ENCODE measurements around the gene CHN1.

Gene CHN1

GRCh38 chr2:174967691-174968260 is 37.4 kb downstream of the CHN1 start:
- ChIA-PET POLR2A (no interaction called here), CTCF (no interaction called here)
- TF ChIP-seq SUZ12 (IDR thresholded peaks at IDR 0.05), result no peak
- DNase-seq (ENCODE audit: extremely low spot score), result no peak

- TF ChIP-seq FOXK2 (IDR thresholded peaks at IDR 0.05), result no peak
- no peak for TF ChIP-seq SP1 (IDR thresholded peaks at IDR 0.05)
- TF ChIP-seq ARNT (IDR thresholded peaks at IDR 0.05), result no peak
- TF ChIP-seq TARDBP (IDR thresholded peaks at IDR 0.05), result no peak
- no peak for TF ChIP-seq NFRKB (IDR thresholded peaks at IDR 0.05)
- TF ChIP-seq LEF1 (IDR thresholded peaks at IDR 0.05; ENCODE audit: borderline replicate concordance), result no peak
- TF ChIP-seq ELF4 (IDR thresholded peaks at IDR 0.05), result no peak
- TF ChIP-seq CTBP1 (IDR thresholded peaks at IDR 0.05; ENCODE audit: borderline replicate concordance), result no peak
- no peak for TF ChIP-seq HDGF (IDR thresholded peaks at IDR 0.05; ENCODE audit: borderline replicate concordance)
- TF ChIP-seq BHLHE40 (IDR thresholded peaks at IDR 0.05; ENCODE audit: borderline replicate concordance), result no peak
- no peak for TF ChIP-seq SUZ12 (IDR thresholded peaks at IDR 0.05)
- no peak for TF ChIP-seq PKNOX1 (IDR thresholded peaks at IDR 0.05)
- no peak for TF ChIP-seq FOXM1 (IDR thresholded peaks at IDR 0.05; ENCODE audit: borderline replicate concordance)
- no peak for TF ChIP-seq FOXA1 (IDR thresholded peaks at IDR 0.05)
- no peak for TF ChIP-seq L3MBTL2 (conservative IDR thresholded peaks at IDR 0.05)
- TF ChIP-seq ZNF384 (IDR thresholded peaks at IDR 0.05), result no peak
- POLR2A ChIA-PET, result no interaction called here
- DNase-seq (ENCODE audit: extremely low spot score), result no peak
- CTCF ChIA-PET, result no interaction called here
Observed at GRCh38 chr2:174967086-174967485, 38.1 kb downstream of the CHN1 start.

- CTCF ChIA-PET, result no interaction called here
- TF ChIP-seq ZNF384 (IDR thresholded peaks at IDR 0.05), result no peak
- no peak for TF ChIP-seq FOXM1 (IDR thresholded peaks at IDR 0.05; ENCODE audit: borderline replicate concordance)
- no peak for TF ChIP-seq PKNOX1 (IDR thresholded peaks at IDR 0.05)
- no peak for TF ChIP-seq BHLHE40 (IDR thresholded peaks at IDR 0.05; ENCODE audit: borderline replicate concordance)
- no peak for TF ChIP-seq TARDBP (IDR thresholded peaks at IDR 0.05)
- TF ChIP-seq FOXK2 (IDR thresholded peaks at IDR 0.05), result no peak
- TF ChIP-seq FOXA1 (IDR thresholded peaks at IDR 0.05), result no peak
- TF ChIP-seq ARNT (IDR thresholded peaks at IDR 0.05), result no peak
- no peak for TF ChIP-seq L3MBTL2 (conservative IDR thresholded peaks at IDR 0.05)
- no peak for TF ChIP-seq ELF4 (IDR thresholded peaks at IDR 0.05)
- TF ChIP-seq CTBP1 (IDR thresholded peaks at IDR 0.05; ENCODE audit: borderline replicate concordance), result no peak
- POLR2A ChIA-PET, result no interaction called here
- no peak for DNase-seq (ENCODE audit: extremely low spot score)
Observed at GRCh38 chr2:174965992-174966744, 39.0 kb downstream of the CHN1 start.

- DNase-seq (ENCODE audit: extremely low spot score), result no peak
- no peak for TF ChIP-seq LEF1 (IDR thresholded peaks at IDR 0.05; ENCODE audit: borderline replicate concordance)
- no peak for TF ChIP-seq SUZ12 (IDR thresholded peaks at IDR 0.05)
- no peak for TF ChIP-seq HDGF (IDR thresholded peaks at IDR 0.05; ENCODE audit: borderline replicate concordance)
- TF ChIP-seq ELF4 (IDR thresholded peaks at IDR 0.05), result no peak
- TF ChIP-seq ARNT (IDR thresholded peaks at IDR 0.05), result no peak
- TF ChIP-seq FOXM1 (IDR thresholded peaks at IDR 0.05; ENCODE audit: borderline replicate concordance), result no peak
- TF ChIP-seq CTBP1 (IDR thresholded peaks at IDR 0.05; ENCODE audit: borderline replicate concordance), result no peak
- TF ChIP-seq TARDBP (IDR thresholded peaks at IDR 0.05), result no peak
- no peak for TF ChIP-seq FOXK2 (IDR thresholded peaks at IDR 0.05)
- no peak for TF ChIP-seq SP1 (IDR thresholded peaks at IDR 0.05)
- TF ChIP-seq PKNOX1 (IDR thresholded peaks at IDR 0.05), result no peak
- no peak for TF ChIP-seq ZNF384 (IDR thresholded peaks at IDR 0.05)
- TF ChIP-seq L3MBTL2 (conservative IDR thresholded peaks at IDR 0.05), result no peak
- no peak for TF ChIP-seq NFRKB (IDR thresholded peaks at IDR 0.05)
- TF ChIP-seq FOXA1 (IDR thresholded peaks at IDR 0.05), result no peak
- TF ChIP-seq BHLHE40 (IDR thresholded peaks at IDR 0.05; ENCODE audit: borderline replicate concordance), result no peak
- ChIA-PET CTCF (no interaction called here), POLR2A (no interaction called here)
Observed at GRCh38 chr2:174965551-174965950, 39.6 kb downstream of the CHN1 start.

- no peak for DNase-seq (ENCODE audit: extremely low spot score)
- TF ChIP-seq FOXA1 (IDR thresholded peaks at IDR 0.05) (no peak), FOXM1 (IDR thresholded peaks at IDR 0.05; ENCODE audit: borderline replicate concordance) (no peak), SP1 (IDR thresholded peaks at IDR 0.05) (no peak), SUZ12 (IDR thresholded peaks at IDR 0.05) (no peak), NFRKB (IDR thresholded peaks at IDR 0.05) (no peak), PKNOX1 (IDR thresholded peaks at IDR 0.05) (no peak), TARDBP (IDR thresholded peaks at IDR 0.05) (no peak), L3MBTL2 (conservative IDR thresholded peaks at IDR 0.05) (no peak)
- ChIA-PET POLR2A (no interaction called here), CTCF (no interaction called here)
Observed at GRCh38 chr2:174964404-174964803, 40.8 kb downstream of the CHN1 start.
